Measurements from ENCODE around the gene KLHL26.
A peak's percentile ranks its signal among the peaks of the same experiment; 100 is the strongest.

GRCh38 chr19:18588611-18589379 lies 48.0 kb upstream of the KLHL26 start, which contains the start of gene REX1BD:
- TF ChIP-seq, protein P1, sequence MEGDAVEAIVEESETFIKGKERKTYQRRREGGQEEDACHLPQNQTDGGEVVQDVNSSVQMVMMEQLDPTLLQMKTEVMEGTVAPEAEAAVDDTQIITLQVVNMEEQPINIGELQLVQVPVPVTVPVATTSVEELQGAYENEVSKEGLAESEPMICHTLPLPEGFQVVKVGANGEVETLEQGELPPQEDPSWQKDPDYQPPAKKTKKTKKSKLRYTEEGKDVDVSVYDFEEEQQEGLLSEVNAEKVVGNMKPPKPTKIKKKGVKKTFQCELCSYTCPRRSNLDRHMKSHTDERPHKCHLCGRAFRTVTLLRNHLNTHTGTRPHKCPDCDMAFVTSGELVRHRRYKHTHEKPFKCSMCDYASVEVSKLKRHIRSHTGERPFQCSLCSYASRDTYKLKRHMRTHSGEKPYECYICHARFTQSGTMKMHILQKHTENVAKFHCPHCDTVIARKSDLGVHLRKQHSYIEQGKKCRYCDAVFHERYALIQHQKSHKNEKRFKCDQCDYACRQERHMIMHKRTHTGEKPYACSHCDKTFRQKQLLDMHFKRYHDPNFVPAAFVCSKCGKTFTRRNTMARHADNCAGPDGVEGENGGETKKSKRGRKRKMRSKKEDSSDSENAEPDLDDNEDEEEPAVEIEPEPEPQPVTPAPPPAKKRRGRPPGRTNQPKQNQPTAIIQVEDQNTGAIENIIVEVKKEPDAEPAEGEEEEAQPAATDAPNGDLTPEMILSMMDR (IDR thresholded peaks at IDR 0.05) = peak; percentile 97
- no peak for TF ChIP-seq ZFX (IDR thresholded peaks at IDR 0.05; ENCODE audit: borderline replicate concordance)
